OCI-M1 (cell line): ENCODE results near the gene SELENOO.

Source experiments
- DNase-seq: peaks from one replicate; lab custom pipeline; 2025; lab: John Stamatoyannopoulos, UW

SELENOO gene

GRCh38 chr22:50173311-50173982, 27.4 kb upstream of the SELENOO start:
- DNase-seq: peak; percentile 77

- DNase-seq: no peak
Observed at GRCh38 chr22:50173983-50174355, 26.8 kb upstream of the SELENOO start.

GRCh38 chr22:50174382-50175190, 26.2 kb upstream of the SELENOO start:
- no peak for DNase-seq

- DNase-seq: no peak
Observed at GRCh38 chr22:50175191-50175461, 25.7 kb upstream of the SELENOO start.

GRCh38 chr22:50175921-50176849, 24.6 kb upstream of the SELENOO start:
- DNase-seq: no peak

- no peak for DNase-seq
Observed at GRCh38 chr22:50176850-50177536, 23.8 kb upstream of the SELENOO start.

GRCh38 chr22:50177537-50178470, 23.0 kb upstream of the SELENOO start:
- DNase-seq: no peak

GRCh38 chr22:50178471-50178864, 22.3 kb upstream of the SELENOO start:
- no peak for DNase-seq

- no peak for DNase-seq
Observed at GRCh38 chr22:50178871-50179869, 21.6 kb upstream of the SELENOO start.

GRCh38 chr22:50179937-50180726, 20.7 kb upstream of the SELENOO start:
- no peak for DNase-seq

- DNase-seq: no peak
Observed at GRCh38 chr22:50180727-50181521, 19.9 kb upstream of the SELENOO start.

- DNase-seq: no peak
Observed at GRCh38 chr22:50182176-50183081, 18.4 kb upstream of the SELENOO start.

GRCh38 chr22:50183141-50183971, 17.5 kb upstream of the SELENOO start:
- DNase-seq: no peak

- peak; percentile 22 for DNase-seq
Observed at GRCh38 chr22:50184004-50184901, 16.6 kb upstream of the SELENOO start.

GRCh38 chr22:50184902-50185374, 15.9 kb upstream of the SELENOO start:
- no peak for DNase-seq
